Spinal cord (tissue), 10 donors: Measurements from ENCODE around the gene IL22RA2. TPM values are rescaled to one million over a fixed set of nuclear protein-coding genes. Genes with fewer than 3 reads are reported as not detected.

ENCODE experiments used
- DNase-seq, 6 donors: peaks; one replicate each; pipeline versions ENCODE4 v3.0.0 to v3.0.0-alpha.2; 2013 to 2015; ENCODE audit warnings: low spot score in 6 of 6, low read depth in 4 of 6
- H3K27ac ChIP-seq: one replicate; pipeline ENCODE4 v1.5.1; 2013; ENCODE audit warnings: low read depth, low read length, control low read depth
- H3K27me3 ChIP-seq: one replicate; pipeline ENCODE4 v1.6.1; 2013; ENCODE audit warnings: low read length; ENCODE audit not compliant: control insufficient read depth, insufficient read depth
- H3K36me3 ChIP-seq: one replicate; pipeline ENCODE4 v1.6.1; 2013; ENCODE audit warnings: low read length; ENCODE audit not compliant: control insufficient read depth, insufficient read depth
- H3K4me1 ChIP-seq: one replicate; pipeline ENCODE4 v1.6.1; 2013; ENCODE audit warnings: low read length; ENCODE audit not compliant: control insufficient read depth, insufficient read depth
- H3K4me3 ChIP-seq: one replicate; pipeline ENCODE4 v1.5.1; 2013; ENCODE audit warnings: low read depth, low read length, control low read depth
- H3K9me3 ChIP-seq: one replicate; pipeline ENCODE4 v1.6.1; 2013; ENCODE audit warnings: low read length; ENCODE audit not compliant: control insufficient read depth, insufficient read depth
- WGBS: methylation state at CpG from one replicate; pipeline ENCODE4 v1.1.5; 2013; ENCODE audit warnings: missing lambda C conversion rate; ENCODE audit not compliant: insufficient coverage; 5-methylcytosine and 5-hydroxymethylcytosine counted together
- polyA plus RNA-seq, 2 donors: library from polyadenylated mRNA; unstranded; fragments of 120-200 nt; gene quantifications; one replicate each; pipeline ENCODE4 v1.2.1, GENCODE V29; 2013; ENCODE audit not compliant: insufficient read length in 2 of 2
- total RNA-seq, 2 donors: library from RNA; depleted of rRNA in 1 of 2; stranded (reverse); fragments of 120-200 nt in 1 of 2; fragments of >200 nt in 1 of 2; gene quantifications; one replicate each; pipeline versions ENCODE4 v1.2.3 to v1.2.4, GENCODE V29; 2013 to 2014
- donor health status: healthy.

IL22RA2 gene
- total and polyA plus RNA-seq, 4 donors: not detected

- 90% methylated on average over 1 of the region's 3 CpGs for WGBS
- peaks cover 16% of the 10 kb centered on the region for H3K9me3 ChIP-seq
- H3K27ac ChIP-seq: no peak overlapping the region
- no peaks in the 10 kb centered on the region for H3K36me3 ChIP-seq
- no peak overlapping the region for H3K4me3 ChIP-seq
- H3K4me1 ChIP-seq: no peaks in the 10 kb centered on the region
- no peak for DNase-seq
- H3K27me3 ChIP-seq: no peaks in the 10 kb centered on the region
These were observed 11.8 kb upstream of the IL22RA2 start for GRCh38 chr6:137185290-137185689.

- Histone ChIP-seq H3K36me3 (no peaks in the 10 kb centered on the region), H3K27ac (no peak overlapping the region), H3K4me1 (no peaks in the 10 kb centered on the region), H3K27me3 (no peaks in the 10 kb centered on the region), H3K4me3 (no peak overlapping the region), H3K9me3 (peaks cover 11% of the 10 kb centered on the region)
- DNase-seq: no peak
These were observed 9.2 kb upstream of the IL22RA2 start for GRCh38 chr6:137182654-137183073.

GRCh38 chr6:137181891-137182653 lies 8.6 kb upstream of the IL22RA2 start:
- H3K4me3 ChIP-seq: no peak overlapping the region
- no peak for DNase-seq
- no peaks in the 10 kb centered on the region for H3K4me1 ChIP-seq
- WGBS: 80% methylated on average over 1 of the region's 3 CpGs
- H3K27ac ChIP-seq: no peak overlapping the region
- no peaks in the 10 kb centered on the region for H3K36me3 ChIP-seq
- H3K27me3 ChIP-seq: no peaks in the 10 kb centered on the region
- peaks cover 11% of the 10 kb centered on the region for H3K9me3 ChIP-seq

- no peak for DNase-seq
- Histone ChIP-seq H3K4me3 (no peak overlapping the region), H3K36me3 (no peaks in the 10 kb centered on the region), H3K27me3 (no peaks in the 10 kb centered on the region), H3K9me3 (peaks cover 5% of the 10 kb centered on the region), H3K27ac (no peak overlapping the region), H3K4me1 (no peaks in the 10 kb centered on the region)
- WGBS: no CpG with 5 or more reads among the region's 1 CpG
These were observed 4.2 kb upstream of the IL22RA2 start for GRCh38 chr6:137177611-137178010.

- Histone ChIP-seq H3K36me3 (no peaks in the 10 kb centered on the region), H3K27me3 (no peaks in the 10 kb centered on the region), H3K9me3 (peaks cover 2% of the 10 kb centered on the region), H3K27ac (no peak overlapping the region), H3K4me3 (no peak overlapping the region), H3K4me1 (no peaks in the 10 kb centered on the region)
- 88% methylated on average over 4 of the region's 5 CpGs for WGBS
- no peak for DNase-seq
These were observed 3.3 kb upstream of the IL22RA2 start for GRCh38 chr6:137176729-137177128.

DNA sequence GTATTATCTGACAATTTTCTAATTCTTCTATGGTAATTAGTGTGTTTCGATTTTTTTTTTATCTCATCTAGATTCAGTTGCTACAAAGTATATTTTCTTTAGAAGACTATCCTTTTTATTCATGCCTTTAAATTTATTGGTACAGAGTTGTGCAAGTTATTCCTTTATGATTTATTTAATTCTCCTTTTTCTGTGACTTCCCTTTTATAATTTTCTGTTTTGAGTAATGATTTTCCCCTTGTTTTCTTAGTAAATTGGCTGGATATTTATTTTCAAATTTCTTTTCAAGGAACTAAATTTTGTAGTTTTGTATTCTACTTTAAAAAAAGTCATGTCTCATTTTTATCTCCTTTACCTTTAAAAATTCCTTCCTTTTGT lies 2.4 kb upstream of the IL22RA2 start:
- H3K27me3 ChIP-seq: no peaks in the 10 kb centered on the region
- no peak overlapping the region for H3K27ac ChIP-seq
- no peaks in the 10 kb centered on the region for H3K36me3 ChIP-seq
- no peak for DNase-seq
- WGBS: no CpG with 5 or more reads among the region's 1 CpG
- H3K9me3 ChIP-seq: no peaks in the 10 kb centered on the region
- no peaks in the 10 kb centered on the region for H3K4me1 ChIP-seq
- no peak overlapping the region for H3K4me3 ChIP-seq

GRCh38 chr6:137175157-137175867 lies 1.9 kb upstream of the IL22RA2 start:
- Histone ChIP-seq H3K9me3 (no peaks in the 10 kb centered on the region), H3K27ac (no peak overlapping the region), H3K27me3 (no peaks in the 10 kb centered on the region), H3K36me3 (no peaks in the 10 kb centered on the region), H3K4me3 (no peak overlapping the region), H3K4me1 (no peaks in the 10 kb centered on the region)
- DNase-seq: no peak
- WGBS: 64% methylated on average over 2 of the region's 4 CpGs

DNA sequence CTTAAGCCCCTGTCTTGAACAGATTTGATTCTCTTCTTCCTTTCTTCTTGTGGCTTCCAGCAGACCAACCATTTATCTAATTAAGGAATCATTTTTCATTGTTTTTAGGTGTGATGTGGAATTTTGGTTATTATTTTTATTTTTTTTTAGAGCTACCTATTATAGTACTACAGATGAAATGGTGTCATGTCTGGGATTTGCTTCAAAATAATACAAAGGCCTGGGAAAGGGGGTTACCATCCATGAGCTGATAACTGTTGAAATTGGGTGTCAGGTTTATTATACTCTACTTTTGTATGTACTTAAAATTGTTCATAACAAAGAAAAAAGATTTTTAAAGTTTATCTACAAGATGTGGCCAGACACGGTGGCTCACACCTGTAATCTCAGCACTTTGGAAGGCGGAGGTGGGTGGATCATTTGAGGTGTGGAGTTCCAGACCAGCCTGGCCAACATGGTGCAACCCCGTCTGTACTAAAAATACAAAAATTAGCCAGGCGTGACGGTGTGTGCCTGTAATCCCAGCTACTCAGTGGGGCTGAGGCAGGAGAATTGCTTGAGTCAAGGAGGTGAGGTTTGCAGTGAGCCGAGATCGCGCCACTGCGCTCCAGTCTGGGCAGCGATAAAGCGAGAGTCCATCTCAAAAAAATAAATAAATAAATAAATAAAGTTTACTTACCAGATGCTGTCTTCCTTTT lies 561 bp downstream of the IL22RA2 start:
- no peaks in the 10 kb centered on the region for H3K9me3 ChIP-seq
- no peak overlapping the region for H3K27ac ChIP-seq
- 95% methylated on average over 5 of the region's 11 CpGs for WGBS
- no peaks in the 10 kb centered on the region for H3K4me1 ChIP-seq
- no peak for DNase-seq
- H3K36me3 ChIP-seq: no peaks in the 10 kb centered on the region
- H3K27me3 ChIP-seq: no peaks in the 10 kb centered on the region
- H3K4me3 ChIP-seq: no peak overlapping the region

- no peaks in the 10 kb centered on the region for H3K9me3 ChIP-seq
- no peak for DNase-seq
- H3K27ac ChIP-seq: no peak overlapping the region
- H3K4me1 ChIP-seq: no peaks in the 10 kb centered on the region
- H3K36me3 ChIP-seq: no peaks in the 10 kb centered on the region
- H3K4me3 ChIP-seq: no peak overlapping the region
- no peaks in the 10 kb centered on the region for H3K27me3 ChIP-seq
- 67% methylated on average over 6 of the region's 13 CpGs for WGBS
These were observed 1.4 kb downstream of the IL22RA2 start for GRCh38 chr6:137171824-137172733.
